Endothelial cell of umbilical vein (primary cell): ENCODE results near the gene TMEM145.

Experiments used
- CTCF ChIP-seq, 2 donors: IDR thresholded peaks; 1 replicate in 1 of 2; 2 replicates in 1 of 2; pipeline ENCODE4 v1.5.1; 2011; ENCODE audit warnings: low read length in 2 of 2, mild to moderate bottlenecking in 2 of 2, moderate library complexity in 2 of 2, control low read depth in 1 of 2, inconsistent platforms in 1 of 2, low read depth in 1 of 2; ENCODE audit not compliant: insufficient read depth in 1 of 2; ENCODE audit errors: extremely low read depth in 1 of 2
- EZH2 ChIP-seq: IDR thresholded peaks from 2 replicates; pipeline ENCODE4 v1.6.1; 2012; ENCODE audit warnings: borderline replicate concordance, low read depth, mild to moderate bottlenecking, moderate library complexity, low read length, inconsistent platforms; ENCODE audit not compliant: severe bottlenecking
- FOS ChIP-seq: IDR thresholded peaks from 2 replicates; pipeline ENCODE4 v1.6.1; 2011; ENCODE audit warnings: mild to moderate bottlenecking, low read length, moderate library complexity, borderline replicate concordance; ENCODE audit not compliant: insufficient read depth
- MAX ChIP-seq: IDR thresholded peaks from 2 replicates; pipeline ENCODE4 v1.6.1; 2011; ENCODE audit not compliant: insufficient read depth, insufficient read length
- MYC ChIP-seq: IDR thresholded peaks from one replicate; pipeline ENCODE4 v1.6.1; 2011; ENCODE audit warnings: mild to moderate bottlenecking, low read depth, low read length
- POLR2A ChIP-seq: IDR thresholded peaks from 2 replicates; pipeline ENCODE4 v1.6.1; 2012; ENCODE audit warnings: low read depth, mild to moderate bottlenecking, control low read depth, low read length
- POLR2AphosphoS5 ChIP-seq: IDR thresholded peaks from 2 replicates; pipeline ENCODE4 v1.6.1; 2012; ENCODE audit warnings: low read depth, mild to moderate bottlenecking, control low read depth, low read length, moderate library complexity; ENCODE audit not compliant: insufficient read depth

GRCh38 chr19:42276284-42276683 lies 36.8 kb upstream of the TMEM145 start:
- TF ChIP-seq CTCF (IDR thresholded peaks at IDR 0.05; ENCODE audit: extremely low read depth in 1 of 2, insufficient read depth in 1 of 2, low read depth in 1 of 2, low read length in 2 of 2) (no peak), MAX (no peak), POLR2AphosphoS5 (no peak), POLR2A (no peak), EZH2 (no peak), FOS (no peak), MYC (no peak)
